GM12892 (cell line): Measurements from ENCODE around the gene FGF19.
"Not testable (repeated sequence)": the region's sequence is repeated elsewhere in the genome, so short reads cannot be mapped to it uniquely, and the experiment has no call there.

Source experiments
- DNase-seq: peaks from one replicate; pipeline ENCODE4 v3.0.0; 2011; ENCODE audit not compliant: insufficient read length
- FAIRE-seq: peaks from 2 replicates; lab custom pipeline; 2011; peaks lifted over from hg19 to GRCh38; lab: Jason Lieb, UNC
- POLR2A ChIP-seq: IDR thresholded peaks from 2 replicates; pipeline ENCODE4 v1.6.1; 2011; ENCODE audit warnings: low read depth, low read length, control low read depth
- POLR2AphosphoS5 ChIP-seq: IDR thresholded peaks from 2 replicates; pipeline ENCODE4 v1.6.1; 2011; ENCODE audit warnings: low read depth, low read length, control low read depth
- TAF1 ChIP-seq: IDR thresholded peaks from 2 replicates; pipeline ENCODE4 v1.6.1; 2011; ENCODE audit warnings: low read depth, mild to moderate bottlenecking, control low read depth, low read length, borderline replicate concordance

The FGF19 gene

GRCh38 chr11:69691463-69691862 lies 12.4 kb downstream of the FGF19 start:
- DNase-seq (no peak), FAIRE-seq (no peak)
- TF ChIP-seq POLR2AphosphoS5 (no peak), POLR2A (no peak)

- TF ChIP-seq POLR2A = no peak
- TF ChIP-seq POLR2AphosphoS5 = no peak
- TF ChIP-seq TAF1 = no peak
- no peak for DNase-seq
These were observed 14.1 kb downstream of the FGF19 start for GRCh38 chr11:69689484-69690319.

GRCh38 chr11:69687969-69688771 lies 15.7 kb downstream of the FGF19 start:
- FAIRE-seq = peak; percentile 57
- not testable (repeated sequence) for DNase-seq

More at GRCh38 chr11:69689484-69690319, 14.1 kb downstream of the FGF19 start:
- no peak for FAIRE-seq

- TF ChIP-seq TAF1 (no peak), POLR2A (no peak), POLR2AphosphoS5 (no peak)
- no peak for FAIRE-seq
- DNase-seq = no peak
These were observed 17.0 kb downstream of the FGF19 start for GRCh38 chr11:69686856-69687255.

GRCh38 chr11:69686452-69686851 lies 17.4 kb downstream of the FGF19 start:
- FAIRE-seq (no peak), DNase-seq (no peak)
- TF ChIP-seq TAF1 (no peak), POLR2AphosphoS5 (no peak), POLR2A (no peak)

- no peak for TF ChIP-seq POLR2A
- TF ChIP-seq TAF1 = no peak
- no peak for TF ChIP-seq POLR2AphosphoS5
- DNase-seq (no peak), FAIRE-seq (no peak)
These were observed 18.5 kb downstream of the FGF19 start for GRCh38 chr11:69685348-69685747.

- no peak for FAIRE-seq
- no peak for TF ChIP-seq POLR2A
- TF ChIP-seq TAF1 = no peak
- no peak for TF ChIP-seq POLR2AphosphoS5
- DNase-seq = no peak
These were observed 19.2 kb downstream of the FGF19 start for GRCh38 chr11:69684651-69685050.

- DNase-seq (no peak), FAIRE-seq (no peak)
- no peak for TF ChIP-seq POLR2AphosphoS5
- TF ChIP-seq TAF1 = no peak
- TF ChIP-seq POLR2A = no peak
These were observed 20.0 kb downstream of the FGF19 start for GRCh38 chr11:69683764-69684333.

- FAIRE-seq = no peak
- DNase-seq = no peak
- TF ChIP-seq POLR2A = no peak
- TF ChIP-seq TAF1 = no peak
- TF ChIP-seq POLR2AphosphoS5 = no peak
These were observed 21.0 kb downstream of the FGF19 start for GRCh38 chr11:69682681-69683326.

- FAIRE-seq (no peak), DNase-seq (no peak)
- no peak for TF ChIP-seq POLR2A
- no peak for TF ChIP-seq TAF1
- no peak for TF ChIP-seq POLR2AphosphoS5
These were observed 21.6 kb downstream of the FGF19 start for GRCh38 chr11:69682221-69682620.

GRCh38 chr11:69680688-69681087 lies 23.1 kb downstream of the FGF19 start:
- FAIRE-seq = no peak
- no peak for DNase-seq
- TF ChIP-seq TAF1 (no peak), POLR2AphosphoS5 (no peak)

GRCh38 chr11:69677749-69678148 lies 26.1 kb downstream of the FGF19 start:
- DNase-seq (no peak), FAIRE-seq (no peak)

More at GRCh38 chr11:69677749-69678148, 26.1 kb downstream of the FGF19 start:
- TF ChIP-seq POLR2AphosphoS5 (no peak), TAF1 (no peak), POLR2A (no peak)
